Progenitor cell of endocrine pancreas (in vitro differentiated cells): ENCODE results near the gene COL12A1. TPM values are rescaled to one million over a fixed set of nuclear protein-coding genes. Genes with fewer than 3 reads are reported as not detected.

ENCODE experiments used
- DNase-seq: peaks from one replicate; pipeline ENCODE4 v3.0.0; 2021; ENCODE audit warnings: low spot score; ENCODE audit not compliant: unreplicated experiment
- H3K27ac Mint-ChIP-seq: 2 replicates; pipeline ENCODE4 v1.8.0; 2021; ENCODE audit warnings: mild to moderate bottlenecking, moderate library complexity, mixed read lengths
- H3K27me3 Mint-ChIP-seq: 2 replicates; pipeline ENCODE4 v1.8.0; 2021; ENCODE audit warnings: mixed read lengths
- H3K36me3 Mint-ChIP-seq: 2 replicates; pipeline ENCODE4 v1.8.0; 2022; ENCODE audit warnings: mixed read lengths; ENCODE audit not compliant: insufficient read depth
- H3K4me1 Mint-ChIP-seq: 2 replicates; pipeline ENCODE4 v1.8.0; 2021; ENCODE audit warnings: low read depth, mixed read lengths
- H3K4me3 Mint-ChIP-seq: 2 replicates; pipeline ENCODE4 v1.8.0; 2021; ENCODE audit warnings: low read depth, mild to moderate bottlenecking, moderate library complexity, mixed read lengths
- H3K9me3 Mint-ChIP-seq: 2 replicates; pipeline ENCODE4 v1.8.0; 2021; ENCODE audit warnings: low read depth, mixed read lengths
- total RNA-seq: library from RNA; stranded (reverse); gene quantifications from 2 replicates; pipeline ENCODE4 v1.2.1, GENCODE V29; 2021
- TF ChIP-seq, protein P1 (sequence below): fragments of 200-600 bp; sonication (generic); IDR thresholded peaks from one replicate; pipeline ENCODE4 v1.5.0; 2021; ENCODE audit warnings: antibody characterized with exemption, mild to moderate bottlenecking; ENCODE audit not compliant: unreplicated experiment

The COL12A1 gene
- total RNA-seq, 1 donor from 2014 or later = 2.0 TPM

DNA sequence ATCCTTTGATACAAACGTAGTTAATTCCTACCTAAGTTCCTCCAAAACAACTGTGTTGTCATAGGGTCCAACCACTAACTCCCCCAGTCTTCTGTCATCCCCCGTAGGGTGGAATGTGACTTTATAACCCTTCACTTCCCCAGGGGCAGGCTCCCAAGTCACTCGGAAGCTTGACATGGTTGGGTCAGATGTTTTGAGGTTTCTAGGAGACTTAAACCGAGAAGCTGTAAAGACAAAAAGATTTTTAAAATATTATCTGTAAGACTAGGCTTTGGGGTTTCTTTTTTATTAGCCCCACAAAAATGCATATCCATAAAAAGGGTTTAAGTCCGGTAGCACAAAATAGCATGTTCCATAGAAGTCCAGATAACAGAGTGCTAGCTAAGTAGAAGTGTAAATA is 50.2 kb downstream of the COL12A1 start:
- H3K4me3 Mint-ChIP-seq = no peak overlapping the region
- no peaks in the 10 kb centered on the region for H3K9me3 Mint-ChIP-seq
- no peak for DNase-seq
- no peaks in the 10 kb centered on the region for H3K36me3 Mint-ChIP-seq
- no peaks in the 10 kb centered on the region for H3K27me3 Mint-ChIP-seq
- TF ChIP-seq, protein P1, sequence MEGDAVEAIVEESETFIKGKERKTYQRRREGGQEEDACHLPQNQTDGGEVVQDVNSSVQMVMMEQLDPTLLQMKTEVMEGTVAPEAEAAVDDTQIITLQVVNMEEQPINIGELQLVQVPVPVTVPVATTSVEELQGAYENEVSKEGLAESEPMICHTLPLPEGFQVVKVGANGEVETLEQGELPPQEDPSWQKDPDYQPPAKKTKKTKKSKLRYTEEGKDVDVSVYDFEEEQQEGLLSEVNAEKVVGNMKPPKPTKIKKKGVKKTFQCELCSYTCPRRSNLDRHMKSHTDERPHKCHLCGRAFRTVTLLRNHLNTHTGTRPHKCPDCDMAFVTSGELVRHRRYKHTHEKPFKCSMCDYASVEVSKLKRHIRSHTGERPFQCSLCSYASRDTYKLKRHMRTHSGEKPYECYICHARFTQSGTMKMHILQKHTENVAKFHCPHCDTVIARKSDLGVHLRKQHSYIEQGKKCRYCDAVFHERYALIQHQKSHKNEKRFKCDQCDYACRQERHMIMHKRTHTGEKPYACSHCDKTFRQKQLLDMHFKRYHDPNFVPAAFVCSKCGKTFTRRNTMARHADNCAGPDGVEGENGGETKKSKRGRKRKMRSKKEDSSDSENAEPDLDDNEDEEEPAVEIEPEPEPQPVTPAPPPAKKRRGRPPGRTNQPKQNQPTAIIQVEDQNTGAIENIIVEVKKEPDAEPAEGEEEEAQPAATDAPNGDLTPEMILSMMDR = no peak
- no peak overlapping the region for H3K27ac Mint-ChIP-seq
- H3K4me1 Mint-ChIP-seq = no peaks in the 10 kb centered on the region

DNA sequence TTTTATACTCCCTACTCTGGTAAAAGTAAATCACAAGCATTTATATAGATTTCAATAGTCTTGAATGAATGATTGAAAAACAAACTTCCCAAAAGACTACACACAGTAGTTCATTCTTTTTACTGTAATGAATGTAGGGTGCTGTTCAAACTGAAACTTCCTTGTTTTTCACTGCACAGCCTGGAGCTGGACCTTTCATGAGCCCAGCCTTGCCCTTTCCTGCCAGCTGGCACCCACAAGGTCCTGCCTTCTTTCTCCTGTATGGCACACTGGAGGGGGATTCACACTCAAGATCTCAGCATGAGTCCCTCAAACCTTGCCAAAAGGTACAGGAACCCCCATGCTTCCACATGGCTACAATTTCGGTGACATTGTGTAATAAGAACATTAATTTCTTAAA is 50.9 kb downstream of the COL12A1 start:
- no peak for DNase-seq
- no peaks in the 10 kb centered on the region for H3K4me1 Mint-ChIP-seq
- H3K36me3 Mint-ChIP-seq = no peaks in the 10 kb centered on the region
- no peaks in the 10 kb centered on the region for H3K27me3 Mint-ChIP-seq
- H3K4me3 Mint-ChIP-seq = no peak overlapping the region
- TF ChIP-seq, protein P1 = no peak
- no peaks in the 10 kb centered on the region for H3K9me3 Mint-ChIP-seq
- no peak overlapping the region for H3K27ac Mint-ChIP-seq

DNA sequence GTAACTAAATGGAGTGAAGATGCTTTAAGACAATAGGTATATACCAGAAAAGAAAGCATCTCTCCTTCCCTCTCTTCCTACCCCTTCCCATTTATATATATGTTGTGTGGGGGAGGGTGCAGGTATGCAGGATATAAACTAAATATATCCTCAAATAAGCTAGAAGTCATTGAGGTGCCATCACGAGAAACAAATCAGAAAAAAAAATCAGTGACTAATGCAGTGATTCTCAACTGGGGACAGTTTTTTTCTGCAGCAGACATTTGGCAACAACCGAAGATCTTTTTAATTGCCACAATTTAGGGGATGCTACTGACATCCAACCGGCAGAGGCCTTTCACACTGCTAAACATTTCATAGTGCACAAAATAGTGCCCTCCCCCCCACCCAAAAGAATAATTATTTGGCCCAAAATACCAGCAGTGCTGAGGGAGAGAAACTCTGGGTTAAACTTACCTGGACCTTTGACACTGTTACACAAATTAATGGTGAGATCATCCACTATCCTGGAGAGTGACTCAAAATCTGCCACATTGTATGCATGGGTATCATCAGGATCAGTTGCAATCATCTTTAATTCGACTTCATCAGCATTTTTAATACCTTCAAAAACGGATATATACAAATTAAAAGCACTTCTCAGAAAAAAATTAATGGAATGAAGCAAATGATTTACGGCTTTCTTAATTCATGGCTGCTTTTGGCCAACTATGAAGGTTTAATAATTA is 55.0 kb downstream of the COL12A1 start:
- TF ChIP-seq, protein P1 = no peak
- Mint-ChIP-seq H3K9me3 (no peaks in the 10 kb centered on the region), H3K27me3 (no peaks in the 10 kb centered on the region), H3K27ac (no peak overlapping the region), H3K4me1 (no peaks in the 10 kb centered on the region), H3K36me3 (no peaks in the 10 kb centered on the region), H3K4me3 (no peak overlapping the region)
- DNase-seq = no peak

DNA sequence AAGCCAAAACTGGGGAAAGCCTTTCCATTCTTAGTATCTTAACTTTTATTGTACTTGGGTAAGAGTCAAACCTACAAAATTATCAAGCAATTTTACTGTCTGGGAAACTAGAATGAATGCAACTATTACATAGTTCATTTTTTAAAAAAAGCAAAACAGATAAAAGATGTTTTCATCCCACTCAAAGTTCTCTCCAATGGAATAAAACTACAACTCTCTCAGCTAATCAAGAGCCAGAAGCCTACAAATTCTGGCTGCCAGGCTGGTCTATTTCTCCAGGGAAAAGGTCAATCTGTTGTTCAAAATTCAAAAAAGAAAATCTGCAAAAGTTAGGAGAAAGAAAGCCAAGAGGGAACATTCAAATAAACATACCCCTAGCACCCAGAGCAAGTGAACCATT is 56.2 kb downstream of the COL12A1 start:
- Mint-ChIP-seq H3K4me1 (no peaks in the 10 kb centered on the region), H3K9me3 (no peaks in the 10 kb centered on the region), H3K27me3 (no peaks in the 10 kb centered on the region), H3K27ac (no peak overlapping the region), H3K36me3 (no peaks in the 10 kb centered on the region), H3K4me3 (no peak overlapping the region)
- no peak for DNase-seq
- TF ChIP-seq, protein P1 = no peak

DNA sequence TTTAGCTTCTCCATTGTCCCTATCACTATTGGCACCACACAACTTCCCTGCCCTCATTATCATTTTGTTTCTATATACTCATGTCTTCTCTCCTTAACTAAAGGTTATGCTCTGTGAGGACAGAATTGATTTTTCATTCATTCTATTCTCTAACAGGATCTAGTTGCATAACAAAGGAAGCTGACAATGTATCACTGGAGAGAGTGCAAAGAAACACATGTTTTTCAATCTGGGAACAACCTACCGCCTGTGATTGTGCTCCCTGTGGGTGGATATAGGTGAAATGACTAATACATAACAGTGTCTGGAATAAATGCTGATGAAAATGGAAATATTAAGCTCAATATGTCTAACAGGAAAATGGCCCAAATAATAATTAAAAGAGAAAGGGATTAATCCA is 56.6 kb downstream of the COL12A1 start:
- TF ChIP-seq, protein P1 = no peak
- Mint-ChIP-seq H3K27me3 (no peaks in the 10 kb centered on the region), H3K4me1 (no peaks in the 10 kb centered on the region), H3K27ac (no peak overlapping the region), H3K36me3 (no peaks in the 10 kb centered on the region), H3K9me3 (no peaks in the 10 kb centered on the region), H3K4me3 (no peak overlapping the region)
- DNase-seq = no peak
